GM12878 (cell line): ENCODE data around the gene SCTR. TPM values are rescaled to one million over a fixed set of nuclear protein-coding genes. Genes with fewer than 3 reads are reported as not detected.

ENCODE experiments used
- CEBPB ChIP-seq, 2 experiments: fragments of 150-350 bp in 1 of 2; IDR thresholded peaks; 2 replicates each; pipeline ENCODE4 v1.6.1; 2012 to 2014; ENCODE audit warnings: low read depth in 2 of 2, low read length in 2 of 2, borderline replicate concordance in 1 of 2, inconsistent platforms in 1 of 2
- CHD2 ChIP-seq: IDR thresholded peaks from 2 replicates; pipeline ENCODE4 v1.6.1; 2011; ENCODE audit warnings: low read depth, low read length, improper control_type of control experiment, borderline replicate concordance
- EP300 ChIP-seq, 2 experiments: fragments of 150-350 bp in 1 of 2; IDR thresholded peaks; 2 replicates each; pipeline ENCODE4 v1.6.1; 2011 to 2012; ENCODE audit warnings: low read depth in 2 of 2, low read length in 2 of 2, borderline replicate concordance in 1 of 2, improper control_type of control experiment in 1 of 2, inconsistent platforms in 1 of 2; ENCODE audit not compliant: control insufficient read depth in 1 of 2
- ESRRA ChIP-seq: IDR thresholded peaks from 2 replicates; pipeline ENCODE4 v1.6.1; 2012; ENCODE audit warnings: mild to moderate bottlenecking, low read length, improper control_type of control experiment
- IRF4 ChIP-seq: IDR thresholded peaks from 2 replicates; pipeline ENCODE4 v1.6.1; 2011; ENCODE audit warnings: low read depth, low read length
- KAT2A ChIP-seq: conservative IDR thresholded peaks from 2 replicates; pipeline ENCODE4 v1.6.1; 2011; ENCODE audit warnings: low read depth, low read length; ENCODE audit not compliant: control insufficient read depth
- KDM1A ChIP-seq: fragments of 200-600 bp; sonication (generic); IDR thresholded peaks from 2 replicates; pipeline ENCODE4 v1.6.1; 2016; ENCODE audit warnings: borderline replicate concordance
- LARP7 ChIP-seq: fragments of 450-650 bp; IDR thresholded peaks from 2 replicates; pipeline ENCODE4 v1.6.1; 2017; ENCODE audit warnings: mild to moderate bottlenecking
- MXI1 ChIP-seq: fragments of 150-350 bp; IDR thresholded peaks from 2 replicates; pipeline ENCODE4 v1.6.1; 2011; ENCODE audit warnings: low read depth, mild to moderate bottlenecking, inconsistent platforms, low read length, improper control_type of control experiment
- MYC ChIP-seq: IDR thresholded peaks from 2 replicates; pipeline ENCODE4 v1.6.1; 2011; ENCODE audit warnings: mild to moderate bottlenecking, low read length, moderate library complexity, inconsistent platforms; ENCODE audit not compliant: insufficient read depth, insufficient replicate concordance, insufficient read length, severe bottlenecking
- NR2C1 ChIP-seq: fragments of 450-650 bp; IDR thresholded peaks from 2 replicates; pipeline ENCODE4 v1.6.1; 2017; ENCODE audit warnings: antibody characterized with exemption, mild to moderate bottlenecking, moderate library complexity
- RCOR1 ChIP-seq: conservative IDR thresholded peaks from 2 replicates; pipeline ENCODE4 v1.6.1; 2012; ENCODE audit warnings: low read depth, low read length, improper control_type of control experiment
- TCF7 ChIP-seq: IDR thresholded peaks from 2 replicates; pipeline ENCODE4 v1.6.1; 2014; ENCODE audit warnings: antibody characterized with exemption, borderline replicate concordance
- polyA plus RNA-seq, 11 experiments: library from polyadenylated mRNA; depleted of rRNA in 4 of 11; unstranded in 6 of 11; stranded (reverse) in 5 of 11; fragments of >200 nt; fragmentation: Nextera tagmentation in 4 of 11; fragmentation: Illumina TruSeq in 1 of 11; extraction: Ambion mirVana in 4 of 11; extraction: Trizol in 1 of 11; gene quantifications; 1 replicate in 1 of 11; 2 replicates in 10 of 11; pipeline versions ENCODE4 v1.2.1 to v1.2.3, GENCODE V29; 2011 to 2016; ENCODE audit warnings: inconsistent platforms in 2 of 11, missing spikeins in 2 of 11, low read depth in 1 of 11
- total RNA-seq, 4 experiments: library from RNA; depleted of rRNA in 3 of 4; stranded (reverse); fragments of >200 nt in 3 of 4; fragmentation: Illumina TruSeq in 1 of 4; extraction: Trizol in 1 of 4; gene quantifications; 2 replicates each; pipeline versions ENCODE4 v1.2.1 to v1.2.3, GENCODE V29; 2013 to 2021
- TF ChIP-seq, protein P1 (sequence below): fragments of 450-650 bp; IDR thresholded peaks from 2 replicates; pipeline ENCODE4 v1.6.1; 2017; ENCODE audit warnings: mild to moderate bottlenecking, moderate library complexity
- TF ChIP-seq, protein P2 (sequence below): fragments of 450-650 bp; IDR thresholded peaks from 2 replicates; pipeline ENCODE4 v1.6.1; 2014; ENCODE audit warnings: mild to moderate bottlenecking
- TF ChIP-seq, protein P3 (sequence below): fragments of 150-350 bp; IDR thresholded peaks from 2 replicates; pipeline ENCODE4 v1.6.1; 2014; ENCODE audit warnings: mild to moderate bottlenecking, low read depth, low read length

The SCTR gene
- total and polyA plus RNA-seq, 10 of the 15 experiments (the other 5 are each of a cell fraction or from before 2014, with no cell fraction given), result 0.26 TPM; not detected in 9

DNA sequence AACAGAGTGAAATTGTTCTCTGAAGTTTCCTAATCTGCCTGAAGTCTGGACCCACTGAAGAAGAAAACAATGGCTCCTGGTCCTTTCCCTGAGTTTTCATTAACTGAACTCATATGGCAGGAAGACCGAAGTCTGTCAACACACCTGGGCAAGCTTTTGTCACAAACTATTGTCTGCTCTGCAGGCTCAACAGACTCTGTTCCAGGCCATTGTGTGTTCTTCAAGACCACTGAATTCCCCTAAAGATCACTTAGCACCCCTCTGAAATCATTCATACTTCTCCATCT lies 99.2 kb downstream of the SCTR start (continued):
- TF ChIP-seq, protein P1, sequence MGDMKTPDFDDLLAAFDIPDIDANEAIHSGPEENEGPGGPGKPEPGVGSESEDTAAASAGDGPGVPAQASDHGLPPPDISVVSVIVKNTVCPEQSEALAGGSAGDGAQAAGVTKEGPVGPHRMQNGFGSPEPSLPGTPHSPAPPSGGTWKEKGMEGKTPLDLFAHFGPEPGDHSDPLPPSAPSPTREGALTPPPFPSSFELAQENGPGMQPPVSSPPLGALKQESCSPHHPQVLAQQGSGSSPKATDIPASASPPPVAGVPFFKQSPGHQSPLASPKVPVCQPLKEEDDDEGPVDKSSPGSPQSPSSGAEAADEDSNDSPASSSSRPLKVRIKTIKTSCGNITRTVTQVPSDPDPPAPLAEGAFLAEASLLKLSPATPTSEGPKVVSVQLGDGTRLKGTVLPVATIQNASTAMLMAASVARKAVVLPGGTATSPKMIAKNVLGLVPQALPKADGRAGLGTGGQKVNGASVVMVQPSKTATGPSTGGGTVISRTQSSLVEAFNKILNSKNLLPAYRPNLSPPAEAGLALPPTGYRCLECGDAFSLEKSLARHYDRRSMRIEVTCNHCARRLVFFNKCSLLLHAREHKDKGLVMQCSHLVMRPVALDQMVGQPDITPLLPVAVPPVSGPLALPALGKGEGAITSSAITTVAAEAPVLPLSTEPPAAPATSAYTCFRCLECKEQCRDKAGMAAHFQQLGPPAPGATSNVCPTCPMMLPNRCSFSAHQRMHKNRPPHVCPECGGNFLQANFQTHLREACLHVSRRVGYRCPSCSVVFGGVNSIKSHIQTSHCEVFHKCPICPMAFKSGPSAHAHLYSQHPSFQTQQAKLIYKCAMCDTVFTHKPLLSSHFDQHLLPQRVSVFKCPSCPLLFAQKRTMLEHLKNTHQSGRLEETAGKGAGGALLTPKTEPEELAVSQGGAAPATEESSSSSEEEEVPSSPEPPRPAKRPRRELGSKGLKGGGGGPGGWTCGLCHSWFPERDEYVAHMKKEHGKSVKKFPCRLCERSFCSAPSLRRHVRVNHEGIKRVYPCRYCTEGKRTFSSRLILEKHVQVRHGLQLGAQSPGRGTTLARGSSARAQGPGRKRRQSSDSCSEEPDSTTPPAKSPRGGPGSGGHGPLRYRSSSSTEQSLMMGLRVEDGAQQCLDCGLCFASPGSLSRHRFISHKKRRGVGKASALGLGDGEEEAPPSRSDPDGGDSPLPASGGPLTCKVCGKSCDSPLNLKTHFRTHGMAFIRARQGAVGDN, result no peak
- TF ChIP-seq MXI1 (no peak), TCF7 (no peak), MYC (no peak), EP300 (IDR thresholded peaks at IDR 0.05; ENCODE audit: borderline replicate concordance in 1 of 2, control insufficient read depth in 1 of 2, low read depth in 2 of 2, low read length in 2 of 2) (no peak), NR2C1 (no peak), RCOR1 (no peak), CHD2 (no peak), IRF4 (no peak), CEBPB (IDR thresholded peaks at IDR 0.05; ENCODE audit: borderline replicate concordance in 1 of 2, low read depth in 2 of 2, low read length in 2 of 2) (no peak), ESRRA (no peak), LARP7 (no peak), KDM1A (no peak), KAT2A (no peak)
- TF ChIP-seq, protein P2, sequence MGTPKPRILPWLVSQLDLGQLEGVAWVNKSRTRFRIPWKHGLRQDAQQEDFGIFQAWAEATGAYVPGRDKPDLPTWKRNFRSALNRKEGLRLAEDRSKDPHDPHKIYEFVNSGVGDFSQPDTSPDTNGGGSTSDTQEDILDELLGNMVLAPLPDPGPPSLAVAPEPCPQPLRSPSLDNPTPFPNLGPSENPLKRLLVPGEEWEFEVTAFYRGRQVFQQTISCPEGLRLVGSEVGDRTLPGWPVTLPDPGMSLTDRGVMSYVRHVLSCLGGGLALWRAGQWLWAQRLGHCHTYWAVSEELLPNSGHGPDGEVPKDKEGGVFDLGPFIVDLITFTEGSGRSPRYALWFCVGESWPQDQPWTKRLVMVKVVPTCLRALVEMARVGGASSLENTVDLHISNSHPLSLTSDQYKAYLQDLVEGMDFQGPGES, result no peak
- TF ChIP-seq, protein P3, sequence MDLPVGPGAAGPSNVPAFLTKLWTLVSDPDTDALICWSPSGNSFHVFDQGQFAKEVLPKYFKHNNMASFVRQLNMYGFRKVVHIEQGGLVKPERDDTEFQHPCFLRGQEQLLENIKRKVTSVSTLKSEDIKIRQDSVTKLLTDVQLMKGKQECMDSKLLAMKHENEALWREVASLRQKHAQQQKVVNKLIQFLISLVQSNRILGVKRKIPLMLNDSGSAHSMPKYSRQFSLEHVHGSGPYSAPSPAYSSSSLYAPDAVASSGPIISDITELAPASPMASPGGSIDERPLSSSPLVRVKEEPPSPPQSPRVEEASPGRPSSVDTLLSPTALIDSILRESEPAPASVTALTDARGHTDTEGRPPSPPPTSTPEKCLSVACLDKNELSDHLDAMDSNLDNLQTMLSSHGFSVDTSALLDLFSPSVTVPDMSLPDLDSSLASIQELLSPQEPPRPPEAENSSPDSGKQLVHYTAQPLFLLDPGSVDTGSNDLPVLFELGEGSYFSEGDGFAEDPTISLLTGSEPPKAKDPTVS, result no peak
